Small intestine (tissue), 7 donors: Measurements from ENCODE around the gene CLPTM1L. TPM values are rescaled to one million over a fixed set of nuclear protein-coding genes. Genes with fewer than 3 reads are reported as not detected.

Source experiments
- DNase-seq, 2 donors: peaks; one replicate each; pipeline versions ENCODE4 v3.0.0 to v3.0.0-alpha.2; 2013
- FAIRE-seq: peaks from 2 replicates; lab custom pipeline; 2012; peaks lifted over from hg19 to GRCh38; lab: Jason Lieb, UNC
- H3K27ac ChIP-seq, 3 donors: one replicate each; pipeline ENCODE4 v1.5.1; 2013; ENCODE audit warnings: low read length in 2 of 3, mild to moderate bottlenecking in 2 of 3, control low read depth in 1 of 3, inconsistent platforms in 1 of 3, low read depth in 1 of 3, moderate library complexity in 1 of 3
- H3K27me3 ChIP-seq, 3 donors: one replicate each; pipeline ENCODE4 v1.6.1; 2013; ENCODE audit warnings: low read length in 3 of 3, inconsistent platforms in 1 of 3; ENCODE audit not compliant: control insufficient read depth in 3 of 3, insufficient read depth in 3 of 3
- H3K36me3 ChIP-seq, 3 donors: one replicate each; pipeline ENCODE4 v1.6.1; 2013; ENCODE audit warnings: low read length in 3 of 3, inconsistent platforms in 1 of 3, low read depth in 1 of 3, mild to moderate bottlenecking in 1 of 3, moderate library complexity in 1 of 3; ENCODE audit not compliant: control insufficient read depth in 3 of 3, insufficient read depth in 2 of 3
- H3K4me1 ChIP-seq, 3 donors: one replicate each; pipeline ENCODE4 v1.6.1; 2013; ENCODE audit warnings: low read length in 2 of 3, inconsistent platforms in 1 of 3, low read depth in 1 of 3, mild to moderate bottlenecking in 1 of 3, moderate library complexity in 1 of 3; ENCODE audit not compliant: control insufficient read depth in 3 of 3, insufficient read depth in 2 of 3
- H3K4me3 ChIP-seq, 3 donors: one replicate each; pipeline ENCODE4 v1.5.1; 2013; ENCODE audit warnings: low read length in 3 of 3, control low read depth in 1 of 3, inconsistent platforms in 1 of 3, low read depth in 1 of 3, mild to moderate bottlenecking in 1 of 3, moderate library complexity in 1 of 3
- H3K9me3 ChIP-seq, 2 donors: one replicate each; pipeline ENCODE4 v1.6.1; 2013; ENCODE audit warnings: low read depth in 1 of 2, low read length in 1 of 2; ENCODE audit not compliant: control insufficient read depth in 2 of 2, insufficient read depth in 1 of 2
- WGBS, 3 donors: extraction: QIAGEN DNeasy Blood & Tissue Kit; methylation state at CpG; one replicate each; pipeline ENCODE4 v1.1.7; 2013; 5-methylcytosine and 5-hydroxymethylcytosine counted together
- polyA plus RNA-seq, 4 donors: library from polyadenylated mRNA; stranded (reverse) in 3 of 4; unstranded in 1 of 4; fragments of 200-250 nt in 3 of 4; fragments of 120-200 nt in 1 of 4; gene quantifications; one replicate each; pipeline versions ENCODE4 v1.2.1 to v1.2.3, GENCODE V29; 2013
- donor health status: healthy with polysubstance abuse.
- donor health status: control.
- donor health status: control.
- donor health status: Bipolar disorder and iron deficiency.
- donor health status: healthy.

CLPTM1L gene
- polyA plus RNA-seq, 4 donors = 45.8 to 99.7 (median 75.6) TPM

DNA sequence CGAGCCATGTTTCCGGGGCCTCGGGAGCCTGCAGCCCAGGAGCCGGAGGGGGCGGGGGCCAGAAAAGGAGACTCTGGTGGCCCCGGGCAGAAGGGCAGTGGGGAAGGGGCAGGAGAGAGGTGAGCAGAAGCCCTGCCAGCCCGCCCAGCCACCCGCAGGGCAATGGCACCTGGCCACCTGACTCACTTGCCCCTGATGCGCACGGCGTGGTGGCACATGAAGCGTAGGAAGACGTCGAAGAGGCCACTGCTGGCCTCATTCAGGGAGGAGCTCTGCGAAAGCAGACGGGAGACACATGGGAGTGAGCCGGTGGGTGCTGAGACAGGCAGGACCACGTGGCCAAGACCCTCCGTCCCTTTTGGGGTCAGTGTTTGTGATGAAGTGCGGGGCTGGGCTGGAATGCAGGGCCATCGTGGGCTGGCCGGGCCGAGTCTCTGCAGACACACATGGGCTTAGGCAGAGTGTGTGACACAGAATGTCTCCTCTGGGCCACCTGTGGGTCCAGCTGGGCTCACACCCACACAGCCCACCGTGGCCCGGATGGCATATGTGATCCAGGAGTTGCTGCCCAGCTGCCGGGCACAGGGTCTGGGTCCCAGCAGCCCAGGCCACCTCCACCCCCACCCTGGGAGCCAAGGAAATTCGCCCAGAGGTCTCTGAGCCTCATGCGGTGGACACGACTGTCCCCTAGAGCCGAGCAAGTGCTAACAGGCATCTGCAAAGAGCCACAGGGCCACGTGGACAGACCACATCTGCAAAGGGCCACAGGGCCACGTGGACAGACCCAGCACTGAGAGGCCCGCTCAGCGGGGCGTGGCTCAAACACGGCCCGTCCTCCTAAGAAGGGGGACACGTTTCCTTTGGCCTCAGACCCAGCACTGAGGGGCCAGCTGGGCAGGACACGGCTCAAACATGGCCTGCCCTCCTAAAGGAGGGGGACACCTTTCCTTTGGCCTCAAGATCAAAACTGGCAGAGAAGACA lies 73.7 kb downstream of the CLPTM1L start:
- FAIRE-seq (no peak), DNase-seq (no peak)
- Histone ChIP-seq H3K27me3 (no peaks in the 10 kb centered on the region), H3K27ac (no peak overlapping the region), H3K4me1 (no peaks in the 10 kb centered on the region), H3K4me3 (no peak overlapping the region), H3K36me3 (peaks cover 0 to 19% (median 0%) of the 10 kb centered on the region in 3 donors), H3K9me3 (no peaks in the 10 kb centered on the region)
- WGBS, 3 donors = 93 to 97% (median 96%) methylated on average over 38 to 39 of the region's 39 CpGs

GRCh38 chr5:1270426-1270825 lies 74.5 kb downstream of the CLPTM1L start:
- Histone ChIP-seq H3K4me3 (no peak overlapping the region), H3K27ac (no peak overlapping the region), H3K9me3 (no peaks in the 10 kb centered on the region), H3K27me3 (no peaks in the 10 kb centered on the region), H3K4me1 (no peaks in the 10 kb centered on the region), H3K36me3 (peaks cover 0 to 26% (median 0%) of the 10 kb centered on the region in 3 donors)
- DNase-seq = no peak
- no peak for FAIRE-seq
- WGBS, 3 donors = 94 to 98% (median 96%) methylated on average over 22 of the region's 22 CpGs

DNA sequence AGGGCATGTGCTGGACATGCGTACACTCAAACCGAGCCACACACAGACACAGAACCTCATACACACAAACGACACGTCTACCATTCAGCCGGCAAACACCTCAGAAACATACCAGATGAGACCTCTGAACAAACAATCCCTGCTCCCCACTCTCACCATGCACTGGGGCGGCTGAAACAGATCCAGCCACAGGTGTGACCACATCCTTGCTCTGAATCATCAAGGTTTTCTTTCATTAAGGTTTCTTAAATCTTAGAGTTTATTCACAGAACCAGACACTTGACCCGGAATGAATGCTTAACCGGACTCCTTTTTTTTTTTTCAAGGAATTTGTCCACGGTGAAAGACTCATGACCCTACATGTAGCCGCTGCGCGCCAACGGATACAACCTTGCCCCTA lies 76.2 kb downstream of the CLPTM1L start:
- Histone ChIP-seq H3K27ac (no peak overlapping the region), H3K9me3 (peaks cover 0 to 5% of the 10 kb centered on the region in 2 donors), H3K4me3 (no peak overlapping the region), H3K4me1 (no peaks in the 10 kb centered on the region), H3K36me3 (peaks cover 0 to 27% (median 0%) of the 10 kb centered on the region in 3 donors), H3K27me3 (no peaks in the 10 kb centered on the region)
- DNase-seq (no peak), FAIRE-seq (no peak)
- 78 to 86% (median 82%) methylated on average over 13 of the region's 13 CpGs for WGBS, 3 donors

- WGBS, 3 donors = 94 to 98% (median 95%) methylated on average over 13 of the region's 13 CpGs
- no peak overlapping the region for H3K4me3 ChIP-seq
- DNase-seq = no peak
- peaks cover 0 to 11% of the 10 kb centered on the region in 2 donors for H3K9me3 ChIP-seq
- no peak overlapping the region for H3K27ac ChIP-seq
- H3K27me3 ChIP-seq = no peaks in the 10 kb centered on the region
- H3K4me1 ChIP-seq = no peaks in the 10 kb centered on the region
- peaks cover 0 to 29% (median 0%) of the 10 kb centered on the region in 3 donors for H3K36me3 ChIP-seq
- FAIRE-seq = no peak
Measured at GRCh38 chr5:1268056-1268455, 76.8 kb downstream of the CLPTM1L start.

Other genes starting within 250 kb of the CLPTM1L start
- gene SLC12A7, start 233.0 kb downstream of the CLPTM1L start, polyA plus RNA-seq = 10 to 100 TPM; 32.7 to 79.9 (median 44.5) TPM
- gene SLC6A19, start 143.5 kb downstream of the CLPTM1L start, polyA plus RNA-seq = 100 to 1,000 TPM in 3 of 4 donors, 10 to 100 TPM in 1; 56.3 to 199 (median 166) TPM
- gene SLC6A18, start 119.7 kb downstream of the CLPTM1L start, polyA plus RNA-seq = under 1 TPM in 2 of 4 donors, not detected in 2; 0.04 TPM
- gene TERT, start 50.0 kb downstream of the CLPTM1L start, polyA plus RNA-seq = 1 to 10 TPM in 2 of 4 donors, under 1 TPM in 1, not detected in 1; 0.54 to 4.2 (median 1.4) TPM
- gene SLC6A3, start 100.3 kb upstream of the CLPTM1L start, polyA plus RNA-seq = under 1 TPM in 2 of 4 donors, not detected in 2; 0.03 to 0.30 TPM
- 10 to 100 TPM in 1 of 4 donors, 1 to 10 TPM in 3; 4.5 to 22.3 (median 7.5) TPM for gene LPCAT1, start 178.9 kb upstream of the CLPTM1L start, polyA plus RNA-seq